ENCODE measurements around the gene CHRNG.
"Not testable (repeated sequence)": the region's sequence is repeated elsewhere in the genome, so short reads cannot be mapped to it uniquely, and the experiment has no call there.

The CHRNG gene

GRCh38 chr2:232528746-232529460 lies 10.6 kb upstream of the CHRNG start:
- DNase-seq: no peak

DNA sequence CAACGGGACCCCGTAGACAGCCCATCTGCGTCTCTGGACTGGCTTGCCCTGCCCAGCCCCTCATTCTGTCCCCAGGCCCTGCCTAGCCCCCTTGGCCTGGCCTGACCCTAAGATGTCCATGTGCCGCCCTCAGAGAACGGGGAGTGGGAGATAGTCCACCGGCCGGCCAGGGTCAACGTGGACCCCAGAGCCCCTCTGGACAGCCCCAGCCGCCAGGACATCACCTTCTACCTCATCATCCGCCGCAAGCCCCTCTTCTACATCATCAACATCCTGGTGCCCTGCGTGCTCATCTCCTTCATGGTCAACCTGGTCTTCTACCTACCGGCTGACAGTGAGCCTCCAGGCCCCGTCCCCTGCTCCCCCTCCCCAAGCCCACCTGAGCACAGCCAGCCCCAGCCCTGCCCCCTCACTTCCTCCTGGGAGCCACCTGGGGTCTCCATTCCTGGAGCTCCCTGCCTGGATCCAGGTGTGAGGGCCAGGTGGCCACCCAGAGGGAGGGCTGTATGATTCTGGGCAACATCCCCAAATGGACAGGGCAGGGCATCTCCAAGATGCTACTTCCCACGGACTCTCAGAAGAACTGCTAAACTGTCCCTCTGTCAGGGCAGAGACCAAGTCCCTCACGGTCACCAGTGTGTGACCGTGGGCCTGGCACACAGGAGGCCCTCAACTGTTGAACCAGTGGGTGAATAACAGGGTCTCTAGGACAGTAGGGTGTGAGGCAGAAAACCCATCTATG lies 9.5 kb upstream of the CHRNG start:
- DNase-seq: no peak

- no peak for DNase-seq
Measured at GRCh38 chr2:232530626-232531260, 8.7 kb upstream of the CHRNG start.

- DNase-seq: no peak
Measured at GRCh38 chr2:232532419-232532818, 7.1 kb upstream of the CHRNG start.

GRCh38 chr2:232532821-232533220 lies 6.7 kb upstream of the CHRNG start:
- not testable (repeated sequence) for DNase-seq

GRCh38 chr2:232533944-232534710 lies 5.4 kb upstream of the CHRNG start:
- DNase-seq: no peak

GRCh38 chr2:232534940-232535651 lies 4.4 kb upstream of the CHRNG start:
- no peak for DNase-seq

- DNase-seq: no peak
Measured at GRCh38 chr2:232535761-232536530, 3.5 kb upstream of the CHRNG start.

DNA sequence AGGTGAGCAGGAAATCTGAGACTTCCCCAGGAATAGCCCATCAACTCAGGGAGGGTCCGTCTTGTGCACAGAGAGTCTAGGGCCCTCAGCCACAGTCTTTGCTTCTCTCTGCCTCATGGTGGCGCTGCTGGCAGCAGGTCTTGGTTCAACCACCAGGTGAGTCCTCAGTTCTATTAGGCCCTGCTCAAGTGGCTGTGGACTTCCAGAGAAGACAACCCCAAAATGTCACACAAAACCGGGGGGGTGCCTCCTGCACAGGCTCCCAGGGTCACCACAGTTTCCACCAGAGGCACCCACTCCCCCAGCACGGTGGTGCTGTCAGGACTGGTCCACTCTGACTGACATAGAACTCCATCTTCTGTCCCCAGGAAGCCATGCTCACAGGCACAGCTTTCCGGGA lies 2.4 kb upstream of the CHRNG start:
- DNase-seq: no peak

DNA sequence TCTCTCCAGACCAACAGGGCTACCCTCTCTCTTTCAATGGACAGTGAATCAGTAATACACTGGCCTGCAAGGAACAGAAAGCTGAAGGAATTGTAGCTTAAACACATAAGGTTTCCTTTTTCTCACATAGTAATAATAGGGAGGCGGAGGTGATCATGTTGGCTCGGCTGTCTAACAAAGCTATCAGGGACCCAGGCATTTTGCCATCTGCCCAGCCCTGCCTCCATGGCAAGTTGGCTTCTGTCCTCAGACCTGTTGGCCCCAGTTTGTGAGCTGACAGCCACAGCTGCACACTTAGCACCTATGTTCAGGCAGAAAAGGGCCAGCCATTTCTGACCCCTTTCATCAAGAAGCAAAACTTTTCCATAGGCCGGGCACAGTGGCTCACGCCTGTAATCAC lies 2.0 kb upstream of the CHRNG start:
- DNase-seq: no peak

GRCh38 chr2:232538671-232539070 lies 821 bp upstream of the CHRNG start:
- DNase-seq: no peak

DNA sequence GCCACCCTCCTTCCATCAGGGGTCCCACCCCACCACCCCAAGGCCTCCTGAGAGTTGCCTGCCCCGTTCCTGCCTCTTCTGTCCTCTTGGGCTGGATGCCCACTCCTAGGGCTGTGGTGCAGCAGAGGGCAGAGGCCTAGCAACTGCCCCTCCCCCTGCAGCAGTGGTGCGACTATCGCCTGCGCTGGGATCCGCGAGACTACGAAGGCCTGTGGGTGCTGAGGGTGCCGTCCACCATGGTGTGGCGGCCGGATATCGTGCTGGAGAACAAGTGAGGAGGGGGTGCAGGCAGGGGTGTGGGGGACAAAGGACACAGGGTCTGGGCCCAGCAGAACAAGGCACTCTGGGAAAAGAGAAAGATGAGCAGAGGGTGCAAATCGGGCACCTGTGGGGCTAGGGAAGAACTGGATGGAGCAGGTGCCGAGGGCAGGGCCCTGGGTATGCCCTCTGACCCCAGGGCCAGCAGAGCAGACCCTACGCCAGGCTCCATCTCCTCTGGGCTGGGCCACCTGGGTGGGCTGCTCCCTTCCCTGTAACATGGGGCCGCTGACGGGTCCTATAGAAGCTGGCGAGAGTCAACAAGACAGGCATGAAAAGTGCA lies 1.0 kb downstream of the CHRNG start:
- no peak for DNase-seq

GRCh38 chr2:232541195-232541960 lies 1.9 kb downstream of the CHRNG start:
- DNase-seq: no peak

DNA sequence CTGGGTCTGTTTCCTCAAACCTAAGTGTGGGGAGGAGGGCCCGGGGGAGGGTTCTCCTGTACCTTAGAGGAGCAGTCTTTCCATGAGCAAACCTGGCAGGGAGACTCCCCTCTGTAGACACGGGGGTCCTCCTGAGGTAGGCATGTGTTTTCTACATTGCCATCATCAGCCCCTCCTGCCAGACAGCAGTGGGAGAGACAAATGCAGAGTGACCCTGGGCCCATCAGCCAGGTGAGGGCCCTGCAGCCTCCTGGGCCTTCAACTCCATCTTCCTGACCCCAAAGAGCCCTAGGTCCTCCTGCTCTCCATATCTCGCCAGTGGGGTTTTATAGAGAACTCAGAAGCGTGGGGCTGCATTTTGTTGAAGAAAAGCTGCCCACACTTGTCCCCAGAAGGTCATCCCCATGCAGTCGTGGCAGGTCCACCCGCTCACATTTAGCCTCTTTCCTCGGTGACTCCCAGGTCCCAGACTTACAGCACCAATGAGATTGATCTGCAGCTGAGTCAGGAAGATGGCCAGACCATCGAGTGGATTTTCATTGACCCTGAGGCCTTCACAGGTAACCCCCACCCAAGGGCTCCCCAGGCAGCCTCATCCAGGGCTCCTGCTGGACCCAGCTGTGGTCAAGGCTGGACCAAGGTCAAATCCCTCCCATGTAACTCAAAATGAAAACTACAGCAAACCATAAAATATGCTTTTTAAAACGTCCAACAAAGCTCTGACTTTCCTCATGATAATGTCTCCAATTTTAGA lies 2.6 kb downstream of the CHRNG start:
- DNase-seq: no peak

DNA sequence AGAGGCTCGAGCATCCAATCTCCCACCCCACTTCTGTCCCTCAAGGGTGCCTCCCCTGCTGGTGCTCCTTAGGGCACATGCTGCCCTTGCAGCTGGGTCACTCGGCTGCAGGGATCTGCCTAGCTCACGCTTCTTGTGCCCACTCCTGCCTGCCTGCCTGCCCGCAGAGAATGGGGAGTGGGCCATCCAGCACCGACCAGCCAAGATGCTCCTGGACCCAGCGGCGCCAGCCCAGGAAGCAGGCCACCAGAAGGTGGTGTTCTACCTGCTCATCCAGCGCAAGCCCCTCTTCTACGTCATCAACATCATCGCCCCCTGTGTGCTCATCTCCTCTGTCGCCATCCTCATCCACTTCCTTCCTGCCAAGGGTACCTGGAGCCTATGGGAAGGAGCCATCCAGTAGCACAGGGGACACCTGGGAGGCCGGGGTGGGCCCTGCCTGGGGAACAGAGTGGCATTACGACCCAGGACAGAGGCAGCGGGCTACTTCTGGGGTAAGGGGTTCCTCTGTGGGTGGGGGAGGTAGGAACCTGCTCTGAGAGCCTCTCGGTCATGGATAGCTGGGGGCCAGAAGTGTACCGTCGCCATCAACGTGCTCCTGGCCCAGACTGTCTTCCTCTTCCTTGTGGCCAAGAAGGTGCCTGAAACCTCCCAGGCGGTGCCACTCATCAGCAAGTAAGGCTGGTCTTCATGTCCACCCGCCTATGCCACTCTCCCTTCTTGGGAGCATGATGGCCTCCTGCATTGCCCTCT lies 3.4 kb downstream of the CHRNG start:
- no peak for DNase-seq

DNA sequence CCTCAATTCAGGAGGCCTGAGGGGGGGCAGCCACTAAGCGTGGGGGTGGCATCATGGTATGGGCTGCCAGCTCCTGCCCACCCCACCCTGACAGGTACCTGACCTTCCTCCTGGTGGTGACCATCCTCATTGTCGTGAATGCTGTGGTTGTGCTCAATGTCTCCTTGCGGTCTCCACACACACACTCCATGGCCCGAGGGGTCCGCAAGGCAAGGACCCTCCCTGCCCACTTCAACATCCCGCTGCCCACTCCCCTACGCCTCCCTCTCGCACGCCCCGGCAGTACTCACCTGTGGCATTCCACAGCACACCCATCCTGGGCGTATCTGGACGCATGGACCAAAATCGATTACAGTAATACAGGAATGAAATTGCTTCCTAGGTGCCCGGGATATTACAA lies 4.0 kb downstream of the CHRNG start:
- no peak for DNase-seq

DNA sequence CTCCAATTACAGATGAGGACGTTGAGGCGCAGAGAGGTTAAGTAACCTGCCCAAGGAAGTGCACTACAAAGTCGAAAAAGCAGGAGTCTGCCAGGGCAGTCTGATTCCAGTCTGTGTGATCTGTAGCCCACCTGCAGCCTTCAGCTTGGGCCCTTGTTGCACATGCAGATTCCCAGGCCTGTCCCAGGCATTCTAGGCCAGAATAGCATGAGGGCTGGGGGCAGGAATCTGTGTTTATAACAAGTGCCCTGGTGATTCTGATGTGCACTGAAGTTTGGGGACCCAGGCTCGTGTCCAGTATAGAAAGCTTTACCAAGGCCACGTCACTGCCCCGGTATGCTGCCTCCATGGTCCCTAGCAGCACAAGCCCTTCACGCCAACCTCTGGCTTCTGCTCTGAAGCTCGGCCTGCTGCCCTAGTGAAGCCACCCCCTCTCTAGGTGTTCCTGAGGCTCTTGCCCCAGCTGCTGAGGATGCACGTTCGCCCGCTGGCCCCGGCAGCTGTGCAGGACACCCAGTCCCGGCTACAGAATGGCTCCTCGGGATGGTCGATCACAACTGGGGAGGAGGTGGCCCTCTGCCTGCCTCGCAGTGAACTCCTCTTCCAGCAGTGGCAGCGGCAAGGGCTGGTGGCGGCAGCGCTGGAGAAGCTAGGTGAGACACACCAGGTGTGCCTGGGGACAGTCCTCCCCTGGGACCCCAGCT lies 4.6 kb downstream of the CHRNG start:
- no peak for DNase-seq

GRCh38 chr2:232544674-232545073 lies 5.2 kb downstream of the CHRNG start:
- no peak for DNase-seq
